Fibroblast of skin of abdomen (primary cell): ENCODE results near the gene DCC.

ENCODE experiments used
- DNase-seq: peaks from one replicate; pipeline ENCODE4 v3.0.0-alpha.2; 2013

The DCC gene

GRCh38 chr18:53254265-53254664 lies 914.3 kb downstream of the DCC start:
- no peak for DNase-seq

DNA sequence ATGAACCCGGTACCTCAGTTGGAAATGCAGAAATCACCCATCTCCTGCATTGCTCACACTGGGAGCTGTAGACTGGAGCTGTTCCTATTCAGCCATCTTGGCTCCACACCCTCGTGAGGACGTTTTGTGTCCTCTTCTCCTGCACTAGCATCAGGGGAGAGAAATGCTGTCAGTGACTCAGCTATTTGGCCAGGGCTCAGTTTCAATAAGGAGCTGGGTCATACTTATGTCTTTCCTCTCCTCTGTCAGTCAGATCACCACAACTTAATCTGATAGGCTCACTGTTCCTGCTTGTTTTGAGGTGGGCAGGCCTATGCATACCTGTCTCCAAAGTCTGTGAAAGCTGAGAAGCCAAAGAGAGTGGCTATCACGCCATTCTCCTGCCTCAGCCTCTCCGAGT lies 921.2 kb downstream of the DCC start:
- no peak for DNase-seq

- DNase-seq: no peak
Measured at GRCh38 chr18:53266850-53267249, 926.9 kb downstream of the DCC start.

GRCh38 chr18:53268455-53268854 lies 928.5 kb downstream of the DCC start:
- DNase-seq: no peak

DNA sequence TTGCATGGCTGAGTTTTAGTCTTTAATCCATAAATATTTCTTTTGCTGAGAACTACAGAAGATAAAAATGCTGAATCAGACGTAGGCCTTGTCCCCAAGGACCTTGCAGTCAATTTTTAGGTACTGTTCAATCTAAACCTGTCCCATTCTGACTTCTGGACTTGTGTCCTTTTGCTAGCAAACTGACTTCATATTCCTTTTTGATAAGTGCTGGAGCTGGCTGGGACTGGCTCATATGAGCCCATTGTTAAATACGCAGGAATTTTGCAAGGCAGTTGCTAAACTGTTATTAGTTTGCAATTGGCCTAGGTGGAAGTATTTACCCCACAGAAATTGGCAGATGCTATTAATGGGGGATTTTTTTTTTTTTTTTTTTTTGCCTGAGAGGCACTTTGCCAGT lies 941.4 kb downstream of the DCC start:
- DNase-seq: no peak

GRCh38 chr18:53283708-53284107 lies 943.7 kb downstream of the DCC start:
- DNase-seq: no peak

DNA sequence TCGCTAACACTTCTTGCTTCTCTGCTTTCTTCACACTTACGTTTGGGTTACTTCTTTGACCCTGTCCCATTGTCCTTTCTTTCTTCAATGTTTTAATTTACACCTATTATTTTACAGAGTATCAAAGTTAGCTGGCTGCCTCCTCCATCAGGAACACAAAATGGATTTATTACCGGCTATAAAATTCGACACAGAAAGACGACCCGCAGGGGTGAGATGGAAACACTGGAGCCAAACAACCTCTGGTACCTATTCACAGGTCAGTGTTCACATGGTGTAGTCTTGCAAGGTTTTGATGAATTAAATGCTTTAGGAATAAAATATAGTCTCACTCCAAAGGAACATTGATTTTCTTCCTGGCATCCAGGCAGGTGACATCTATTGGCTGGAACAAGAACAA lies 965.5 kb downstream of the DCC start:
- DNase-seq: no peak

GRCh38 chr18:53319628-53320027 lies 979.6 kb downstream of the DCC start:
- no peak for DNase-seq

DNA sequence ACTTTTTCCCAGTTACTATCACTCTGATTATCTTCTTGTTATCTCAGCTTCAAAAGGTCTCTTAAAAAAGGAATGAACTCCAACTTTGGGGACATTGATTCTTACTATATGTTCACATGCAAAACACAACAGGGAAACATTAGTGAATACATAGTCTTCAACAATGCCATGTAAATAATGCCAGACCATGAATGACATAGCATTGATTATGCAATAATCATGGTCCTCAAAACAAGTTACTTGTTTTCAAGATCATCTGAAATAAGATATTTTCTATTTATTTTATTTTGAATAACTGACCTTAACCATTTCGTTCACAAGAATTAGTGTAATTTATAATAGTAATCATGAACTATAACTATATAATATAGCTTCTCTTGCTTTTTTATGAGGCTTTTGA lies 982.2 kb downstream of the DCC start:
- no peak for DNase-seq

- no peak for DNase-seq
Measured at GRCh38 chr18:53324353-53324752, 984.4 kb downstream of the DCC start.

GRCh38 chr18:53360501-53361443 lies 1020.8 kb downstream of the DCC start:
- DNase-seq: no peak

GRCh38 chr18:53375621-53376020 lies 1035.6 kb downstream of the DCC start:
- no peak for DNase-seq

GRCh38 chr18:53380063-53380639 lies 1040.2 kb downstream of the DCC start:
- peak; percentile 0 for DNase-seq

DNA sequence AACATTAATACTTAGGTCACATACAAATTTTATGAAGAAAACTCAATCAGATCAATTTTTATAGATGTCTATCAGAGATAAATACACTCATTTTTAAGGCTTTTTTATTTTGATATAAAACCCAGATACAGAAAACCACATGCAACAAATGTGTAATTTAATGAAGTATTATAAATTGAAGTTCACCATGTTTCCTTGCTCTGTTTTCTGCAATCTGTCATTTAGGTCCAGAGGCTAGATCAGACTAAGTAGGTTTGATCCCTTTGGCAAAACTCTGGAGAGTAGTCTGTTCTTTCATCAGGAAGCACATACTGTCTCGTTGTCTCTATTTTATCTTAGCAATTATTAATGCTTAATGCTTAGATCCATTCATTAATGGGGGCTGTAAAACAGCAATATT lies 1042.9 kb downstream of the DCC start:
- no peak for DNase-seq

GRCh38 chr18:53385889-53386288 lies 1045.9 kb downstream of the DCC start:
- DNase-seq: no peak

GRCh38 chr18:53387581-53387980 lies 1047.6 kb downstream of the DCC start:
- DNase-seq: no peak

- no peak for DNase-seq
Measured at GRCh38 chr18:53402670-53403069, 1062.7 kb downstream of the DCC start.

GRCh38 chr18:53408271-53408670 lies 1068.3 kb downstream of the DCC start:
- DNase-seq: no peak

GRCh38 chr18:53411511-53411910 lies 1071.5 kb downstream of the DCC start:
- no peak for DNase-seq

- DNase-seq: peak; percentile 29
Measured at GRCh38 chr18:53417003-53417402, 1077.0 kb downstream of the DCC start.

GRCh38 chr18:53421869-53422268 lies 1081.9 kb downstream of the DCC start:
- no peak for DNase-seq

- no peak for DNase-seq
Measured at GRCh38 chr18:53422896-53423295, 1082.9 kb downstream of the DCC start.

GRCh38 chr18:53426666-53427184 lies 1086.7 kb downstream of the DCC start:
- no peak for DNase-seq
